Fibroblast of lung (primary cell): ENCODE measurements around the gene RFPL2. TPM values are rescaled to one million over a fixed set of nuclear protein-coding genes. Genes with fewer than 3 reads are reported as not detected.

ENCODE experiments used
- DNase-seq, 2 donors: peaks; one replicate each; pipeline versions ENCODE4 v3.0.0 to v3.0.0-alpha.2; 2010; ENCODE audit warnings: low read depth in 2 of 2
- H2AFZ ChIP-seq: 2 replicates; pipeline ENCODE4 v1.5.1; 2012; ENCODE audit warnings: low read length, control low read depth, inconsistent platforms
- H3K27ac ChIP-seq: 2 replicates; pipeline ENCODE4 v1.5.1; 2011; ENCODE audit warnings: low read length, control low read depth; ENCODE audit not compliant: insufficient read depth
- H3K27me3 ChIP-seq: 2 replicates; pipeline ENCODE4 v1.5.1; 2011; ENCODE audit warnings: mild to moderate bottlenecking, low read length; ENCODE audit not compliant: control insufficient read depth, insufficient read depth
- H3K36me3 ChIP-seq: 2 replicates; pipeline ENCODE4 v1.5.1; 2011; ENCODE audit warnings: low read length; ENCODE audit not compliant: control insufficient read depth, insufficient read depth
- H3K4me1 ChIP-seq: 2 replicates; pipeline ENCODE4 v1.5.1; 2011; ENCODE audit warnings: low read length; ENCODE audit not compliant: control insufficient read depth, insufficient read depth; ENCODE audit errors: extremely low read depth
- H3K4me2 ChIP-seq: 2 replicates; pipeline ENCODE4 v1.5.1; 2011; ENCODE audit warnings: low read length, control low read depth; ENCODE audit not compliant: insufficient read depth; ENCODE audit errors: extremely low read depth
- H3K4me3 ChIP-seq, 4 experiments: fragments of 200-600 bp in 1 of 4; sonication (generic) in 1 of 4; replicated peaks in 1 of 4; 2 replicates each; pipeline ENCODE4 v1.5.1; 2011 to 2016; ENCODE audit warnings: low read length in 4 of 4, low read depth in 3 of 4, mild to moderate bottlenecking in 3 of 4, control low read depth in 2 of 4, inconsistent platforms in 1 of 4, mixed read lengths in 1 of 4; ENCODE audit not compliant: insufficient read depth in 1 of 4; ENCODE audit errors: control extremely low read depth in 1 of 4
- H3K79me2 ChIP-seq: 2 replicates; pipeline ENCODE4 v1.5.1; 2012; ENCODE audit warnings: mild to moderate bottlenecking, low read length, inconsistent platforms; ENCODE audit not compliant: control insufficient read depth, insufficient read depth
- H3K9ac ChIP-seq: 2 replicates; pipeline ENCODE4 v1.5.1; 2011; ENCODE audit warnings: mild to moderate bottlenecking, low read length, control low read depth; ENCODE audit not compliant: insufficient read depth
- H3K9me3 ChIP-seq: 2 replicates; pipeline ENCODE4 v1.5.1; 2012; ENCODE audit warnings: low read depth, low read length; ENCODE audit not compliant: control insufficient read depth, insufficient read depth
- H4K20me1 ChIP-seq: 2 replicates; pipeline ENCODE4 v1.5.1; 2011; ENCODE audit warnings: low read length; ENCODE audit not compliant: control insufficient read depth, insufficient read depth; ENCODE audit errors: extremely low read depth
- EZH2 ChIP-seq: IDR thresholded peaks from 2 replicates; pipeline ENCODE4 v1.5.1; 2012; ENCODE audit warnings: low read length, control low read depth, mild to moderate bottlenecking; ENCODE audit errors: missing control alignments
- polyA plus RNA-seq, 2 donors: library from polyadenylated mRNA; depleted of rRNA in 1 of 2; stranded (reverse) in 1 of 2; unstranded in 1 of 2; fragments of >200 nt; gene quantifications; 2 replicates each; pipeline ENCODE4 v1.2.1, GENCODE V29; 2011 to 2012; ENCODE audit warnings: missing spikeins in 1 of 2
- total RNA-seq: library from RNA; depleted of rRNA; stranded (reverse); fragments of >200 nt; gene quantifications from 2 replicates; pipeline ENCODE4 v1.2.1, GENCODE V29; 2014
- TF ChIP-seq, protein P1 (sequence below), 2 donors: IDR thresholded peaks in 1 of 2; conservative IDR thresholded peaks in 1 of 2; 1 replicate in 1 of 2; 2 replicates in 1 of 2; pipeline ENCODE4 v1.5.1; 2011 to 2012; ENCODE audit warnings: low read length in 2 of 2, control low read depth in 1 of 2, inconsistent platforms in 1 of 2, low read depth in 1 of 2, mild to moderate bottlenecking in 1 of 2

RFPL2 gene
- total and polyA plus RNA-seq, 2 donors (not counting 1 experiment from before 2014, with no cell fraction given): not detected

DNA sequence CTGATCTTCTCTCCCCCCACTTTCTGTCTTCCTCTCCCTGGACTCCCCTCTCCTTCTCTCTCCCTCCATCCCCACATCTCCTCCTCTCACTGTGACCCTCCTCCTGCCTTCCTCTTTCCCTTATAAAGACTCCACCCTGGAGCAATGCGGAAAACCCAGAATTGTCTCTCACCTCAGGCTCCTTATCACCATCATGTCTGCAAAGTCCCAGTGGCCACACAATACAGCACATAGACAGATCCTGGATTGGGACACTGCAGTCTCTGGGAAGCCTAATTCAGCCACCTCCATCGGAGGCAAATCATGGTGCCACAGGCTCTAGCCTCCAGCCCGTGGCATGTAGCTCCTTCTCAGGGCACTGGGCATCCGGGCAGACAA, 2.7 kb downstream of the RFPL2 start:
- H3K4me2 ChIP-seq: no peak overlapping the region

GRCh38 chr22:32200752-32201151, 4.1 kb downstream of the RFPL2 start:
- H2AFZ ChIP-seq: no peak overlapping the region
- TF ChIP-seq, protein P1, sequence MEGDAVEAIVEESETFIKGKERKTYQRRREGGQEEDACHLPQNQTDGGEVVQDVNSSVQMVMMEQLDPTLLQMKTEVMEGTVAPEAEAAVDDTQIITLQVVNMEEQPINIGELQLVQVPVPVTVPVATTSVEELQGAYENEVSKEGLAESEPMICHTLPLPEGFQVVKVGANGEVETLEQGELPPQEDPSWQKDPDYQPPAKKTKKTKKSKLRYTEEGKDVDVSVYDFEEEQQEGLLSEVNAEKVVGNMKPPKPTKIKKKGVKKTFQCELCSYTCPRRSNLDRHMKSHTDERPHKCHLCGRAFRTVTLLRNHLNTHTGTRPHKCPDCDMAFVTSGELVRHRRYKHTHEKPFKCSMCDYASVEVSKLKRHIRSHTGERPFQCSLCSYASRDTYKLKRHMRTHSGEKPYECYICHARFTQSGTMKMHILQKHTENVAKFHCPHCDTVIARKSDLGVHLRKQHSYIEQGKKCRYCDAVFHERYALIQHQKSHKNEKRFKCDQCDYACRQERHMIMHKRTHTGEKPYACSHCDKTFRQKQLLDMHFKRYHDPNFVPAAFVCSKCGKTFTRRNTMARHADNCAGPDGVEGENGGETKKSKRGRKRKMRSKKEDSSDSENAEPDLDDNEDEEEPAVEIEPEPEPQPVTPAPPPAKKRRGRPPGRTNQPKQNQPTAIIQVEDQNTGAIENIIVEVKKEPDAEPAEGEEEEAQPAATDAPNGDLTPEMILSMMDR (conservative IDR thresholded peaks at IDR 0.05 in 1 of 2, IDR thresholded peaks at IDR 0.05 in 1 of 2; ENCODE audit: low read depth in 1 of 2, low read length in 2 of 2): no peak
- no peak for TF ChIP-seq EZH2
- no peaks in the 10 kb centered on the region for H3K9me3 ChIP-seq
- H3K4me3 ChIP-seq: no peak overlapping the region
- no peaks in the 10 kb centered on the region for H3K79me2 ChIP-seq
- no peak overlapping the region for H3K4me2 ChIP-seq
- H3K9ac ChIP-seq: no peak overlapping the region
- H3K27ac ChIP-seq: no peak overlapping the region
- DNase-seq: no peak
- H3K4me1 ChIP-seq: no peaks in the 10 kb centered on the region
- H3K36me3 ChIP-seq: no peaks in the 10 kb centered on the region
- no peaks in the 10 kb centered on the region for H4K20me1 ChIP-seq
- H3K27me3 ChIP-seq: peaks cover 4% of the 10 kb centered on the region

More for the DNA sequence above, 2.7 kb downstream of the RFPL2 start:
- Histone ChIP-seq H3K79me2 (no peaks in the 10 kb centered on the region), H2AFZ (no peak overlapping the region), H3K27ac (no peak overlapping the region), H3K9me3 (no peaks in the 10 kb centered on the region), H3K4me3 (no peak overlapping the region), H4K20me1 (no peaks in the 10 kb centered on the region), H3K4me1 (no peaks in the 10 kb centered on the region), H3K9ac (no peak overlapping the region), H3K27me3 (peaks cover 4% of the 10 kb centered on the region), H3K36me3 (no peaks in the 10 kb centered on the region)
- no peak for DNase-seq
- TF ChIP-seq, protein P1 (conservative IDR thresholded peaks at IDR 0.05 in 1 of 2, IDR thresholded peaks at IDR 0.05 in 1 of 2; ENCODE audit: low read depth in 1 of 2, low read length in 2 of 2): no peak
- no peak for TF ChIP-seq EZH2

GRCh38 chr22:32199961-32200360, 4.9 kb downstream of the RFPL2 start:
- H4K20me1 ChIP-seq: no peaks in the 10 kb centered on the region
- no peak for DNase-seq
- no peaks in the 10 kb centered on the region for H3K9me3 ChIP-seq
- H3K79me2 ChIP-seq: no peaks in the 10 kb centered on the region
- H3K4me2 ChIP-seq: no peak overlapping the region
- H3K9ac ChIP-seq: no peak overlapping the region
- TF ChIP-seq EZH2: no peak
- H3K36me3 ChIP-seq: no peaks in the 10 kb centered on the region
- H3K4me3 ChIP-seq: no peak overlapping the region
- no peak overlapping the region for H2AFZ ChIP-seq
- H3K4me1 ChIP-seq: no peaks in the 10 kb centered on the region
- H3K27ac ChIP-seq: no peak overlapping the region
- H3K27me3 ChIP-seq: peaks cover 4% of the 10 kb centered on the region
